ENCODE measurements around the gene MRPL44.
A peak's percentile ranks its signal among the peaks of the same experiment; 100 is the strongest.

The MRPL44 gene

DNA sequence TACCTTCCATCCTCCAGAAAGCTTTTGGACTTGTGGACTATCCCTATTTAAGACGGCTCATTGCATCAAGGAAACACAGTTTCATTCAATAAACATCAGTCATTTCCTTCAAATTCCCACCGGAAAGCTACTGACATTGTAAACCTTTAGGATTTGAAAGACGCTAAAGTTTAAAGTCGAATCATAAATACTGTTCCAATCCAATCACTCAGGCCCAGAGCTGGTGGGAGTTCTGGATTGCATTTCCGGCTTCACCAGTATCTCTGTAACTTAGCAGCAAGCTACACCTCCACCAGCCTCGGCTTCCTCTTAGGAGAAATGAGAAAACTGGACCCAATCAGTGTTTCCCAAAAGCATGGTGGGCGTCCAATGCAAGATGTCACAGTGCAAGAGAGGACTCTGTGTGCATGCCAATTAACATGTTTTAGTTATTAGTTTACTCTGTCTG is 13.7 kb upstream of the MRPL44 start:
- Mint-ChIP-seq H3K27me3 (no peaks in the 10 kb centered on the region), H3K36me3 (ENCODE audit: insufficient read depth) (peaks cover 11% of the 10 kb centered on the region), H3K4me1 (peaks cover 59% of the 10 kb centered on the region), H3K27ac (ENCODE audit: low read depth) (peak overlapping the region; percentile 89), H3K9me3 (no peaks in the 10 kb centered on the region), H3K4me3 (peak overlapping the region; percentile 90)
- DNase-seq (ENCODE audit: low spot score in 2 of 2) = no peak
- ATAC-seq (replicated peaks; ENCODE audit: extremely low read depth, poor library complexity, severe bottlenecking) = no peak

DNA sequence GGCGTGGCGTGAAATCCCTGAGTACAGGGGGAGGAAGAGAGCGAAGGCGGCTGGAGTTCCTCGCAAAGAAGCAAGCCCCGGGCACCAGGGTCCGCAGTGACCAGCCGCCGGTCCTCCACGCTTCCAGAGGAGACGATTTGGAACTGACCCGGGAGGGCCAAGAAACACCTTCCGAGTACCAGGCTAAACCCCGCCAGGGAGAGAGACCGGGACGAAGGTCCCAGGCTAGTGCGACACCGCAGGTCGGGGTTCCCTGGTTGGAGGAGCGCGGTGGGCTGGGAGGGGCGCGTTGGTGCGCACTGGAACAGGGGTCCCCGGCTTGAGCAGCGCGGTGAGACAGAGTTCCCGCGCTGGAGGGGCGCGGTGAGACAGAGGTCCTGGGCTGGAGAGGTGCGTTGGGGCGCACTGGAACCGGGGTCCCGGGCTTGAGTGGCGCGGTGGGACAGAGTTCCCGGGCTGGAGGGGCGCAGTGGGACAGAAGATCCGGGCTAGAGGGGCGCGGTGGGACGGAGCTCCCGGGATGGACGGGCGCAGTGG is 13.0 kb upstream of the MRPL44 start:
- Mint-ChIP-seq H3K4me3 (peak overlapping the region; percentile 90), H3K27ac (ENCODE audit: low read depth) (peak overlapping the region; percentile 89), H3K27me3 (no peaks in the 10 kb centered on the region), H3K36me3 (ENCODE audit: insufficient read depth) (peaks cover 11% of the 10 kb centered on the region), H3K4me1 (peaks cover 57% of the 10 kb centered on the region), H3K9me3 (no peaks in the 10 kb centered on the region)
- ATAC-seq (replicated peaks; ENCODE audit: extremely low read depth, poor library complexity, severe bottlenecking) = no peak
- no peak for DNase-seq (ENCODE audit: low spot score in 2 of 2)

DNA sequence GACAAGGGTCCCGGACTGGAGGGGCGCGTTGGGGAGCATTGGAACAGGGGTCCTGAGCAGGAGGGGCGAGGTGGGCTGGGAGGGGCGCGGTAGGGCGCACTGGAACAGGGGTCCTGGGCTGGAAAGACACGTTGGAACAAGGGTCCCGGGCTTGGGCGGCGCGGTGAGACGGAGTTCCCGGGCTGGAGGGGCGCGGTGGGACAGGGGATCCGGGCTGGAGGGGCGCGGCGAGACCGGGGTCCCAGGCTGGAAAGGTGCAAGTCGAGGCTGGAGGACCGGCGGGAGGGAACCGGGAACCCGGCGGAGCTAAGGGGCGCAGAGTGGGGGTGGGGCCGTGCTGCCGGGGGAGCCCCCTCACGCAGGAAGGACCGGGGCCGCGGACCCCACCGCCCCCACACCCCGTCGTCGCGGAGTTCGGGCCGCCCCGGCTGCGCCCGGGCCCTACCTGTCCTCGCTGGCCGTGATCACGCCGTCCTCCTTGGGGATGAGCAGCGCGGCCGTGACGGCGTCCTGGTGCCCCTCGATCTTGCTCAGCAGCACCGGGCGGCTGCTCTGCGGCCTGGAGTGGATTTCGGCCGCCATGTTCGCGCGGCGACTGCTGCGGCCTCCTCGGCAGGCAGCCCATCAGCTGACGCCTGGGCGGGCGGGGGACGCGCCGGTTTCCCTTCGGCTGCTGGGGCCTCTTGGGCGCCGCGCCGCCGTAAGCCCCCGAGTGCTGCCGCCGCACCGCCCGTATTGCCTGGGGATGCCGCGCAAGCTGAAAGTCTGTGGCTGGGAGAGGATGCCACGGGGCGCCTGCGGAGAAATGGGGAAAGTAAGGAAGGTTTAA is 12.3 kb upstream of the MRPL44 start, which contains the start of gene WDFY1:
Gene WDFY1 (minus strand): TSS at position 633 of the 829 bp plus-strand sequence. CDS start 51 bp downstream, at position 582.
- DNase-seq (ENCODE audit: low spot score in 2 of 2) (peak; percentile 68 to 69), ATAC-seq (replicated peaks; ENCODE audit: extremely low read depth, poor library complexity, severe bottlenecking) (peak; percentile 77)
- H3K9me3 Mint-ChIP-seq = no peaks in the 10 kb centered on the region
- H3K4me3 Mint-ChIP-seq = peak within 1 kb of the TSS; percentile 90
- no peaks in the 10 kb centered on the region for H3K27me3 Mint-ChIP-seq
- peaks cover 13% of the 10 kb centered on the region for H3K36me3 Mint-ChIP-seq (ENCODE audit: insufficient read depth)
- peak within 1 kb of the TSS; percentile 89 for H3K27ac Mint-ChIP-seq (ENCODE audit: low read depth)
- H3K4me1 Mint-ChIP-seq = peaks cover 50% of the 10 kb centered on the region

DNA sequence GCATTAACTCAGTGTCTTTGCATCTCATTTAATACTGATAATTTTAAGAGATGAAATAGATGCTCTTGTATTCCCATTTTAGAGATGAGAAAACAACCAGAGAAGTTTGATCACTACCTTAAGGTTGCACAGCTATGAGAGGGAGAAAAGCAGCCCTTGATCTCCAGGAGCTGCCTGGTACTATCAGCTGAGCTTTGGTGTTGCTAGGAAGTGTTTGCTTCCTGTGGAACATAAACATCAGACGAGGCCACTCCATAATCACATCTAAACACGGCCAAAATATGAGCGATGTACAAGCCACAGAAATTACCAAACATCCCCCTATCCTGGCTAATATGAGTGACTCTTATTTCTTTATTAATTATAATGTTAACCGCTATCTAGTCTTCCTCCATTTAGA is 11.5 kb upstream of the MRPL44 start:
- H3K4me1 Mint-ChIP-seq = peaks cover 52% of the 10 kb centered on the region
- peaks cover 13% of the 10 kb centered on the region for H3K36me3 Mint-ChIP-seq (ENCODE audit: insufficient read depth)
- no peaks in the 10 kb centered on the region for H3K27me3 Mint-ChIP-seq
- ATAC-seq (replicated peaks; ENCODE audit: extremely low read depth, poor library complexity, severe bottlenecking) (no peak), DNase-seq (ENCODE audit: low spot score in 2 of 2) (no peak)
- H3K27ac Mint-ChIP-seq (ENCODE audit: low read depth) = peak overlapping the region; percentile 89
- peak overlapping the region; percentile 90 for H3K4me3 Mint-ChIP-seq
- H3K9me3 Mint-ChIP-seq = no peaks in the 10 kb centered on the region

DNA sequence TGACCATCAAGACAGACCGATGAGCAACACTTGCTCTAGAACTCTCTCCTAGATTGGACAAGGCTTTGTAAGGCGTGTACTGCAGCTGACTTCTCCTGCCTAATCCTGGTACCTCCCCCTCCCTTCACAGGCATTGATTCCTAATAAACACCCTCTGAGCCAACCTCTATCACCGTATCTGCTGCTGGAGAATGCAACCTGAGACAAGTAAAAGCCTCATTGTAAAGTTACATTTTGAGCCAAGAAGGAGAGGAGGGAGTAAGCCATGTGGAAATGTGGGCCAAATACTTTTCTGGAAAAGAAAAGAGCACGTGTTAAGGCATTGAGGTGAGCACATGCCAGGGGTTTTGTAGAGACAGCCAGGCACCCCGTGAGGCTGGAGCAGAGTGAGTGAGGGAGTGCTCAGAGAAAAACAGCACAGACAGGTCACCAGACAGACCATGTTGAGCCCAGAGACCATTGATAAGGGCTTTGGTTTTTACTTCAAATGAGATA is 9.5 kb upstream of the MRPL44 start:
- peaks cover 44% of the 10 kb centered on the region for H3K4me1 Mint-ChIP-seq
- H3K27ac Mint-ChIP-seq (ENCODE audit: low read depth) = no peak overlapping the region
- ATAC-seq (replicated peaks; ENCODE audit: extremely low read depth, poor library complexity, severe bottlenecking) (no peak), DNase-seq (ENCODE audit: low spot score in 2 of 2) (no peak)
- peaks cover 7% of the 10 kb centered on the region for H3K36me3 Mint-ChIP-seq (ENCODE audit: insufficient read depth)
- H3K9me3 Mint-ChIP-seq = no peaks in the 10 kb centered on the region
- no peak overlapping the region for H3K4me3 Mint-ChIP-seq
- H3K27me3 Mint-ChIP-seq = no peaks in the 10 kb centered on the region

DNA sequence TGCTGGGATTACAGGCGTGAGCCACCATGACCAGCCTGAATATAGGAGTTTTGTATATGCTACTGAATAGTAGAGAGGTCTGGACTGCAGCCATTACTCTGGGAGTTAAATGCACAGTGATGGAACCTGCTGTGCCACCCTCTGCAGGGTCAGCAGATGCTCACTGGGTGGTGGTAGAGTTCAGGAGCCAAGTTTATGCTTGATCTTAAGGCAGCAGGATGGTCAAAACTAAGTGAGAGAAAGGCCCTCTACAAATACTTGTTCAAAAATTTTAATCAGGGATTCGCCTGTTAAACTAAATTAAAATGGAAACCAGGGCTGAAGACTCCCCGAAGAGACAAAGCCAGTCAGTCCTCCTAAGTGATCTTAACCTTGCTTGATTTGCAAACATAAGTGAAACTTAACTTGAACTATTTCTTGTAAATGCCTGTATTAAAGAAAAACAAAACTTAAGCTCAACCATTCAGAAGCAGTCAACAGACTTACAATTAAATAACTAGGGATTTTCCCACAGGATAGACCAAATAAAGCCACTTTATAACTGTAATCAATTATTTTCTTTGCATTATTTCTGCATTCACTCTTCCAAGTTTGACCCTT is 7.9 kb upstream of the MRPL44 start:
- ATAC-seq (replicated peaks; ENCODE audit: extremely low read depth, poor library complexity, severe bottlenecking) = no peak
- no peak overlapping the region for H3K4me3 Mint-ChIP-seq

DNA sequence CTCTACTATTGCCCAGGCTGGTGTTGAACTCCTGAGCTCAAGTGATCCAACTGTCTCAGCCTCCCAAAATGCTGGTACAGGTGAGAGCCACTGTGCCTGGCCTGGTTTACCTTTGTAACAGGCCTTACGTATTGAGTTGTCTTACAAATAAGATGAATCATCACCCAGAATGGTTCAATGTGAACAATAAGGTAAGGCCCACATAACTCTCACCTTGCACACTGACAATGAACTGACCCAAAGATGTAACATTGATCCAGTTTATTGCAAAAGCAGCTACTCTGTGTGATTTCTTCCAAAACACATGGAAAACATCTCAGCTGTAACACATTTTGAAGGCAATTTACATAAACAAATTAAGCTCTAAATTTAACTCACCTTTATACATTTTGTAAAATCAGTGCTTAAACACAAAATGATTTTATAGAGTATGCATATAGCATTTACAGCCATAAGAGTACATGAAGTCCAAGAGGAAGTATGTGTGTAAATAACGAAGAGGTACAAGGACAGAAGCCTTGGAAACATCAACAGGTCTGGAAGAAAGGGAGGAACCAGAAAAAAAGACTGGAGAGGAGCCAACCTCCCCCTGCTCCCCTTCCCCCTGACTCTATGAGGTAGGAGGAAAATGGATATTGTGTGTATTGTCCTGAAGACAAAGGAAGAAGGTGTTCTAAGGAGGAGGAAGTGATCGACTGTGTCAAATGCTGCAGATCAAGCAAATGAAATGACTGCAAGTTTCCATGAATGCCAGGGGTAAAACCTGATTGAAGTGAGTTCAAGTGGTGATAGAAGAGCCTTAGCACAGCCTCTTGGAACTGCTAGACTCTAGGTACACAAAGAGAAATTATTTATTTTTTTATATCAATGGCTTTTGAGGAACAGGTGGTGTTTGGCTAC is 6.6 kb upstream of the MRPL44 start:
- Mint-ChIP-seq H3K4me1 (peaks cover 19% of the 10 kb centered on the region), H3K4me3 (no peak overlapping the region)

More for the DNA sequence above, 7.9 kb upstream of the MRPL44 start:
- Mint-ChIP-seq H3K9me3 (no peaks in the 10 kb centered on the region), H3K27me3 (no peaks in the 10 kb centered on the region), H3K27ac (ENCODE audit: low read depth) (no peak overlapping the region), H3K36me3 (ENCODE audit: insufficient read depth) (peaks cover 5% of the 10 kb centered on the region), H3K4me1 (peaks cover 29% of the 10 kb centered on the region)
- DNase-seq (ENCODE audit: low spot score in 2 of 2) = no peak

DNA sequence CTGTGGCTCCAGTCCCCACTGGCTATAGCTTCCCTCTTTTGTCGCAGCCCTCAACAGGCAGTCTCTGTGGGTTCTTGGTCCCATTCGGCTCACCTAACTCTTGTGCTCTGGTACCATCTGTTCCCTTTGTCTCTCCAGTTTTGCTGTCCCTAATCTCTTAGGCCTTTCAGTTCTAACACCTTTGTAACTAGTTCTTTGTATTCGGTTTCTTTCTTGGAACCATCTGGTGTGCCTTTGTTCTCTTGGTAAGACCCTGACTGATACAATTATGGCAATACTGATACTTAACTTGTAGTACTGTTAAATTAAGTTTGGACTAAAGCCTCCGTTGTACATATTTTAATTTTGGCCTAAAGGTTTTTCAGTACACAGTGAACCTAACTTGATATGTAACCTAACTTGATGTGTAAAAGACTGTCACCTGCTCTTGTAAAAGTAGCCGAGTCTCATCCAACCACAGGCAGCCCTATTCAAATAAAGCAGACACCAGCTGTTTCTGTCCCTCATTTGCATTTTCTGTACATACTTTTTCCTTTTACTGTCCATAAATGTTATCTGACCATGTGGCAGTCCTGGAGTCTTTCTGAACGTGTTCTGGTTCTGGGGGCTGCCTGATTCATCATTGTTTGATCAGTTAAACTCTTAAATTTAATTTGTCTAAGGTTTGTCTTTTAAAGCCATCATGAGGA is 4.8 kb upstream of the MRPL44 start:
- ATAC-seq (replicated peaks; ENCODE audit: extremely low read depth, poor library complexity, severe bottlenecking) (no peak), DNase-seq (ENCODE audit: low spot score in 2 of 2) (no peak)
- Mint-ChIP-seq H3K4me3 (no peak overlapping the region), H3K36me3 (ENCODE audit: insufficient read depth) (peaks cover 9% of the 10 kb centered on the region), H3K27me3 (no peaks in the 10 kb centered on the region), H3K27ac (ENCODE audit: low read depth) (no peak overlapping the region), H3K4me1 (peaks cover 17% of the 10 kb centered on the region), H3K9me3 (no peaks in the 10 kb centered on the region)

More for the DNA sequence above, 6.6 kb upstream of the MRPL44 start:
- Mint-ChIP-seq H3K36me3 (ENCODE audit: insufficient read depth) (peaks cover 4% of the 10 kb centered on the region), H3K9me3 (no peaks in the 10 kb centered on the region), H3K27ac (ENCODE audit: low read depth) (no peak overlapping the region), H3K27me3 (no peaks in the 10 kb centered on the region)
- ATAC-seq (replicated peaks; ENCODE audit: extremely low read depth, poor library complexity, severe bottlenecking) (no peak), DNase-seq (ENCODE audit: low spot score in 2 of 2) (no peak)

DNA sequence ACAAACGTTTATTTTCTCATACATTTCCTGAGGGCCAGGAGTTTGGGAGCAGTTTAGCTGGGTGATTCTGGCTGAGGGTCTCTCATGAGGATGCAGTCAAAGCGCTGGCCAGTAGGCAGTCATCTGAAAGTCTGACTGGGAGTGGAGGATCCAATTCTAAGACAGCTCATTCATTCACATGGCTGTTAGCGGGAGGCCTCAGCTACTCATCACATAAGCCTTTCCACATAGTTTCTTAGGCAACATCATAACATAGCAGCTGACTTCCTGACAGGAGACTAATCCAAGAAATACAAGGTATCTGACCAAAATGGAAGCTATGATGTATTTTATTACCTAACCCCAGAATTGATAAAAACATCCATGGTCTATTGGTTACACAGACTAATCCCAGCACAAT is 2.9 kb upstream of the MRPL44 start:
- DNase-seq (ENCODE audit: low spot score in 2 of 2) (no peak), ATAC-seq (replicated peaks; ENCODE audit: extremely low read depth, poor library complexity, severe bottlenecking) (no peak)
- Mint-ChIP-seq H3K4me3 (no peak overlapping the region), H3K9me3 (no peaks in the 10 kb centered on the region), H3K4me1 (peaks cover 21% of the 10 kb centered on the region), H3K27ac (ENCODE audit: low read depth) (no peak overlapping the region), H3K27me3 (no peaks in the 10 kb centered on the region), H3K36me3 (ENCODE audit: insufficient read depth) (peaks cover 10% of the 10 kb centered on the region)

DNA sequence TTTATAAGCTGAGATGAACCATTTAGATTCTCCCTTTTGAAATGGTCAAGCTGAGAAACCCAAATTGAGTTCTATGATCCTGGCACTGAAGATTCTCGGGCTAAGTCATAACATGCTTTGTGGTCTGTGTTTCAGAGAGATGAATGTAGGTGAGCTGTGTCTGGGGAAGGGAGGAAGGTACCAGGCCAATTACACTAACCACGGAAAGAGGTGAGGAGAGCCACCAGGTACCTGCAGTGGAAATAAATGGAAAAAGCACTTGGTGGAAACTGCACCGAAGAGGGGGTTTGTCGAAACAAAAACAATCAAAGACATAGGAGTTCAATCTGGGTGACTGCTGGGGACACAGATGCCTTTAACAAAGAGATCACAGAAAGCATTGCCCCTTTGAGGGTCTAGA is 963 bp upstream of the MRPL44 start:
- Mint-ChIP-seq H3K9me3 (no peaks in the 10 kb centered on the region), H3K27ac (ENCODE audit: low read depth) (peak overlapping the region; percentile 17), H3K27me3 (no peaks in the 10 kb centered on the region), H3K4me1 (peaks cover 31% of the 10 kb centered on the region), H3K4me3 (peak overlapping the region; percentile 57), H3K36me3 (ENCODE audit: insufficient read depth) (peaks cover 18% of the 10 kb centered on the region)
- no peak for ATAC-seq (replicated peaks; ENCODE audit: extremely low read depth, poor library complexity, severe bottlenecking)
- no peak for DNase-seq (ENCODE audit: low spot score in 2 of 2)

DNA sequence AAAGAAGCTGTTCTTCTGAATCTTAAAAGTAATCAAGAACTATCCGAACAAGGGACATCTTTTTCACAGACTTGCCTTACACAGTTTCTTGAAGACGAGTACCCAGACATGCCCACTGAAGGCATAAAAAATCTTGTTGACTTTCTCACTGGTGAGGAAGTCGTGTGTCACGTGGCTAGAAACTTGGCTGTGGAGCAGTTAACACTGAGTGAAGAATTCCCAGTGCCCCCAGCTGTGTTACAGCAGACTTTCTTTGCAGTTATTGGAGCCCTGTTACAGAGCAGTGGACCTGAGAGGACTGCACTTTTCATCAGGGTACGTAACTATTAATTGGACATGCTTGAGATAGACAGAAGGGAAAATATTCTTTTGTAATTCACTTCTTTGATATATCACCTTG is 2.4 kb downstream of the MRPL44 start:
- peaks cover 40% of the 10 kb centered on the region for H3K4me1 Mint-ChIP-seq
- ATAC-seq (replicated peaks; ENCODE audit: extremely low read depth, poor library complexity, severe bottlenecking) = no peak

More for the DNA sequence above, 2.4 kb downstream of the MRPL44 start:
- no peaks in the 10 kb centered on the region for H3K27me3 Mint-ChIP-seq
- peaks cover 21% of the 10 kb centered on the region for H3K36me3 Mint-ChIP-seq (ENCODE audit: insufficient read depth)
- no peak overlapping the region for H3K27ac Mint-ChIP-seq (ENCODE audit: low read depth)
- no peaks in the 10 kb centered on the region for H3K9me3 Mint-ChIP-seq
- DNase-seq (ENCODE audit: low spot score in 2 of 2) = no peak
- peak overlapping the region; percentile 31 for H3K4me3 Mint-ChIP-seq
